GM04503 (cell line): ENCODE data around the gene CCDC187.
"Not testable (repeated sequence)": the region's sequence is repeated elsewhere in the genome, so short reads cannot be mapped to it uniquely, and the experiment has no call there.

ENCODE experiments used
- DNase-seq: peaks from one replicate; pipeline ENCODE4 v3.0.0-alpha.2; 2012; ENCODE audit warnings: low read depth

CCDC187 gene

DNA sequence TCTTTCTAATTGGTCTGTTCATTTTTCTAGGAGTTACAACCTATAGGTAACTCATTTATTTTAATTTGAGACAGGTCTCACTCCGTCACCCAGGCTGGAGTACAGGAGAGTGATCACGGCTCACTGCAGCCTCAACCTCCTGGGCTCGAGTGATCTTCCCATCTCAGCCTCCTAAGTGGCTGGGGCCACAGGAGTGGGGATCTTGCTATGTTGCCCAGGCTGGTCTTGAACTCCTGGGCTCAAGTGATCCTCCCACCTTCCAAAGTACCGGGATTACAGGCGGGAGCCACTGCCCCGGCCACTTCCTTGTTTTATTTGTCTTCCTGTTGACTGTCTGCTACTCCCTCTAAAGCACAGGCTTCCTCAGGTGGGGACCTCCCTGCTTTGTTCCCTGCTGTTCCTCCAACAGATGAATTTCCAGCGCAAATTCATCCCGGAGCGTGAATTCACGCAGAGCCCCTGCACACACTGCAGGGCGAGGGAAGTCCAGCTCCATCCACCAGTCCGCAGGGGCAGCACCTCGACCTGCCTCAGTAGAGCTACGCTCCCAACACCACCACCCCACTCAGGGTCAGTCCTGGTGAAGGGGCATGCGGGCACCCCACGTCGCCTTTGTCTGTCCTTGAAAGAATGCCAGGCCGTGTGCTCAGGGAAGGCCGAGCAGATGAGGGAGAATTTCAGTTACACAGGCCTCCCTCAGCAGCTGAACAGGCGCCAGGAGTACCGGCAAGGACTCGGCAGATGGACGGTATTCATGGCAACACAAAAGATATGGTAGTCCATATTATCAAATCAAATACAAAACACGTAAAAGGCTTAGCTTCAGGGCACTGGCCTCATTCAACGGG is 64.5 kb downstream of the CCDC187 start:
- no peak for DNase-seq

DNA sequence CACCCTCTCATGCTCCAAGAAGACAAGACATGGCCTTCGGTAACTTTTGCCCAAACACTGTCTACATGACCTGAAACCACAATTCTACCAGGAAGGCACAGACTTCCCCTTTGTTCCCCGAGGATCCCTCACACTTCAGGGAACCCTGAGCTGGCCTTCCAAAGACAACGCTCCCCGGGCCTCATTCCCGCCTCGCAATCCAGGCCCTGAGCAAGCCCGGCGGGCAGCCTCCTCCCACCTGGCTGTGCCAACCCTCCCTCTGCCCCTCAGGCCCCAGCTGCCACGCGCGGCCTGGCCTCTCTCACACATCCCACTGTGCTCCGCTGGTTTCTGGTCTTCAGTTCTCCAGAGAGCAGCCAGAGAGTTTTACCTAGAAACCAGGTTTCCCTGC is 65.6 kb downstream of the CCDC187 start:
- DNase-seq: no peak

DNA sequence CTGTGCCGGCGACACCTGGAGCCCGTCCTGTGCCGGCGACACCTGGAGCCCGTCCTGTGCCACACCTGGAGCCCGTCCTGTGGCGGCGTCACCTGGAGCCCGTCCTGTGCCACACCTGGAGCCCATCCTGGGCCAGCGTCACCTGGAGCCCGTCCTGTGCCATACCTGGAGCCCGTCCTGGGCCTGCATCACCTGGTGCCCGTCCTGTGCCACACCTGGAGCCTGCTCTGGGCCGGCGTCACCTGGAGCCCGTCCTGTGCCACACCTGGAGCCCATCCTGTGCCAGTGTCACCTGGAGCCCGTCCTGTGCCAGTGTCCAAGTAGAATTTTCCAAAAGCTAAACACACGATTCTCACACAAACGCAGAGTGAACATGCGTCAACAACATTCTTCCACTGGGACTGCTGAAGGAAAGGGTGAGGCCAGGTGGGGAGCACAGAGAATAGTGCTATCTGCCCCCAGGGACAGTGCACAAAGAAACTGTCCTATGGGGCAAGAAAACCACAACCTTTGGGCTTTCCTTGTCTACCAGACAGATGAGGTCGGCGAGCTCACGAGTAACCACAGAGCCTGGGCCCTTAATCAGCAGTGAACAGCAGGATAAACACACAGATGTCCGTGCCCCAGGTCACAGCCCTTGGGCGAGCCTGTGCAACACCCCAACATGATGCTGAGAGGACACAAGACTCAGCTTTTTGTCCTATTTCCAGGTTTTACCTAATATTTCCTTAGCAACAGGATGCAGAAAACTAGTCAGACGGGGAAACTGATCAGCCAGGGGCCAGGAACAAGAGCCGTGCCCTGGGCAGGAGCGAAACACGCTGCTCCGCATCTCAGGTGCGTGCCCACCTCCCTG is 66.2 kb downstream of the CCDC187 start:
- DNase-seq: no peak

DNA sequence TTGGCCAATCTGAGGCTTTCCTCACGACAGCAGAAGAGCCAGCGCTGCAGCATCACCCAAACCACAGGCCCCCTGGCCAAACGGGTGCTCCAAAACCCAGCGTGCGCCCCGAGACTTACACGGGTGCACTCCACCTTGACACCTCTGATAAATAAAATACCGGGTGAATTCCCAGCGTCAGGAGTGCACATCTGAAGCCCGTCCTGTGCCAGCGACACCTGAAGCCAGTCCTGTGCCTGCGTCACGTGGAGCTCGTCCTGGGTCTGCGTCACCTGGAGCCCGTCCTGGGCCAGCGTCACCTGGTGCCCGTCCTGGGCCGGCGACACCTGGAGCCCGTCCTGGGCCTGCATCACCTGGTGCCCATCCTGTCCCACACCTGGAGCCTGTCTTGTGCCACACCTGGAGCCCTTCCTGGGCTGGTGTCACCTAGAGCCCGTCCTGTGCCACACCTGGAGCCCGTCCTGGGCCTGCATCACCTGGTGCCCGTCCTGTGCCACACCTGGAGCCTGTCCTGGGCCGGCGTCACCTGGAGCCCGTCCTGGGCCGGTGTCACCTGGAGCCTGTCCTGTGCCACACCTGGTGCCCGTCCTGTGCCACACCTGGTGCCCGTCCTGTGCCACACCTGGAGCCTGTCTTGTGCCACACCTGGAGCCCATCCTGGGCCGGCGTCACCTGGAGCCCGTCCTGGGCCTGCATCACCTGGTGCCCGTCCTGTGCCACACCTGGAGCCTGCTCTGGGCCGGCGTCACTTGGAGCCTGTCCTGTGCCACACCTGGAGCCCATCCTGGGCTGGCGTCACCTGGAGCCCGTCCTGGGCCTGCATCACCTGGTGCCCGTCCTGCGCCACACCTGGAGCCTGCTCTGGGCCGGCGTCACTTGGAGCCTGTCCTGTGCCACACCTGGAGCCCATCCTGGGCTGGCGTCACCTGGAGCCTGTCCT is 67.2 kb downstream of the CCDC187 start:
- not testable (repeated sequence) for DNase-seq

DNA sequence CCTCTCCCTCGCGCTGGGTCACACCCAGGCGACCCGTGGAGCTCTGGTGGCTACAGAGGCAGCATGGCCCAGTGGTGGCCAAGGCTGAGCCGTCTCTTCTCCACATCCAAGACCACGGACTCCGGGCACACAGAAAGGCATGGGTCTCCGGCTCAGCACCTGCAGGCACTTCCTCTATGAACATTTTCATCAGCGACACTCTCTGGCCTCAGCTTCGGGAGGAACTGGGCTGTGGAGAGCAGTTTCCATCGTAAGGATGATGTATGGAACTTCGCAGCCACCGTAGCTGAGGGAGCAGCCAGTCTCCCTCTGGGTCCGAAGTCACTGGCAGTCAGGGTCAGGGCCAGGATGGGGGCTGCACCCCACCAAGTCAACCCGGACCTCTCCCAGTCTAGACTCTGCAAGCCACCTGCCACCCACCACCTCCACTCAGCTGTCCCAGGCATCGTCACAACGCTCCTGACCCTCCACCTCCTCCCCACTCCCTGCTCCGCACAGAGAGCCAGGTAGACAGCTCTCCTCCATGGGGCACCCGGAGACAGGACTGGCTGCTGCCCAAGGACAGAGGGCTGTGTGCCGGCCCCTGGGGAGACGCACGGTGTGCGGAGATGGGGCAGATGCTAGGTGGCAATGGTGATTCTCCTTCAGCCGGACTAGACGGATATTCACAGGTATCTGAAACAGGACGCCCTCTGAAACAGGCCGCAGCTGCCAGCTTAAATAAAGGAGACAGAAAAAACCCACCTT is 68.0 kb downstream of the CCDC187 start:
- no peak for DNase-seq

DNA sequence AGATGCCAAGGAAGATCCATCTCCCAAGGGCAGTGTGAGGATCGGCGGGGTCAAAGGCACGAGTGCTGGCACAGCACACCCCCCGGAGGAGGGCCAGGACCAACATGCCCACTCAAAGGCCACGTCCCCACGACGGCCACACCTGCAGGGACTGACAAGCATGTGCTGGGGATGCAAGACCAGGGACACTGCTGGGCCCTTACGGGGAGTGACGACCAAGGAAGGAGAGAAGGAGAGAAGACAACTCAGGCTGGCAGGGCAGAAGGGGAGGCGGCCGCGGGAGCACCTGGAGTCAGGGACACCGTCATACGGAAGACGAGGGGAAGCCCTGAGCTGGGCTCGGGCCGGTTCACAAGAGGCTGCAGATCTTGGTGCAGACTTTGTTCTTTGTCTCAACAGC is 68.7 kb downstream of the CCDC187 start:
- no peak for DNase-seq

DNA sequence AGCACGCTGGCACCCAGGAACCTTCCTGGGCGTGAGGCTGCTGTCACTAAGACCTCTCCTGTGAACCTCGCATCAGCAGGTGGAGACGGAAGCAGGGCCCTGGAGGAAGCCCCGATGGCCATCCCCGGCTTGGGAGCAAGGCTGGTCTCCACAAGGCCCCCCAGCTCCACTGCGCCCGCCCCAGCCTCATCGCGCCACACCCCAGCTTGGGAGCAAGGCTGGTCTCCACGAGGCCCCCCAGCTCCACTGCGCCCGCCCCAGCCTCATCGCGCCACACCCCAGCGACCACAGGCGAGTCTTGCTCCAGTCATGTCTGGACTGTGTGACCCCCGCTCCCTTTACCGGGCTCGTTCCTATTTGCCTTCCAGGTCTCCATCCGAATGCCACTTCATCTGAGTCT is 69.3 kb downstream of the CCDC187 start:
- DNase-seq: no peak

DNA sequence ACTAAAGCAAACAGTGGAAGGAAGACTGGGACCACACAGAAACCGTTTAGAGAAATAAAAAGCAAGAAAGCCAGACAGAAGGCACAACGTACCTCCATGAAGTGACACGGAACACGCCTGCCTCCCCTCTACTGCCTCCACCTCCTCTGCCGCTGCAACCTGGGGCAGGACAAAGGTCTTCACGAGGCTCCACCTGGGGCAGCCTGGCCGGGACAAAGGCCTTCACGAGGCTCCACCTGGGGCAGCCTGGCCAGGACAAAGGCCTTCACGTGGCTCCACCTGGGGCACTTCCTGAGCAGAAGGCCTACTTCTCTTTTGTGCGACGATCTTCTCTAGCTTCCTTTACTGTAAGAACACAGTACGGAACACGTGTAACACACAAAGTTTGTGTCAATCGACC is 70.0 kb downstream of the CCDC187 start:
- DNase-seq: no peak

DNA sequence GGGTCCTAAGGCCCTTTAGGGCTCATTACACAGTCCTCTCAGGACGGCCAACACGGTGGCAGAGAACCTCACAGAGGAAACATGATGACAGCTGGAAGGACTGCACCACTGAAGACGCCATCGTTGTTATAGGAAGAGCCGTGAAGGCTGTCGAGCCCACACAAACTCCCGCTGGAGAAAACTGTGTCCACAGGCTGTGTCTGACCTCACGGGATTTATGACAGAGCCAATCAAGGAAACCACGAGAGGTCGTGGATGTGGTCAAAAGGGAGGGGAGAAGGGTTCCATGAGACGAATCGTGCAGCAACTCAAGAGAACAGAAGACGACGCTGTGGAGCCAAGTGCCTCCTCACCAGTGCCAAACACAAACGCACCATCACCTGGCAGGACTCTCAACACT is 70.5 kb downstream of the CCDC187 start:
- DNase-seq: no peak

DNA sequence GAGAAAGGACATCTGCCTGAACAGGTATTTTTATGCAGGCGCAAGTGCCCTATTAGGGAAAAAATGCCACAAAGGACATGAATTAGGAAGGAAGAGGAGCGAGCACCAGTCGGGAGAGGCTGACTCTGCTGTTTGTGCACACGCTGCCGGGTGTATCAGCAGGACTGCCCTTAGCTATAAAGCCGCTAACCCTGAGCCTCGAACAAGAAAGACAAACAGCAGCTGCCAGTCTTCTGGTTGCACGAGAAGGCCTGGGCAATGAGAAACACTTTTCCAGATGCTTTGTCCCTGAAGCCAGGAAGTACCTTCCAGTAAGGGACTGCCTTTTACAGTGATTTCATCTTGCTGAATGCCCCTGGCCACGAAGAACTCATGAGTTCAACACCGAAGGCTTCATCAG is 70.9 kb downstream of the CCDC187 start:
- DNase-seq: no peak

DNA sequence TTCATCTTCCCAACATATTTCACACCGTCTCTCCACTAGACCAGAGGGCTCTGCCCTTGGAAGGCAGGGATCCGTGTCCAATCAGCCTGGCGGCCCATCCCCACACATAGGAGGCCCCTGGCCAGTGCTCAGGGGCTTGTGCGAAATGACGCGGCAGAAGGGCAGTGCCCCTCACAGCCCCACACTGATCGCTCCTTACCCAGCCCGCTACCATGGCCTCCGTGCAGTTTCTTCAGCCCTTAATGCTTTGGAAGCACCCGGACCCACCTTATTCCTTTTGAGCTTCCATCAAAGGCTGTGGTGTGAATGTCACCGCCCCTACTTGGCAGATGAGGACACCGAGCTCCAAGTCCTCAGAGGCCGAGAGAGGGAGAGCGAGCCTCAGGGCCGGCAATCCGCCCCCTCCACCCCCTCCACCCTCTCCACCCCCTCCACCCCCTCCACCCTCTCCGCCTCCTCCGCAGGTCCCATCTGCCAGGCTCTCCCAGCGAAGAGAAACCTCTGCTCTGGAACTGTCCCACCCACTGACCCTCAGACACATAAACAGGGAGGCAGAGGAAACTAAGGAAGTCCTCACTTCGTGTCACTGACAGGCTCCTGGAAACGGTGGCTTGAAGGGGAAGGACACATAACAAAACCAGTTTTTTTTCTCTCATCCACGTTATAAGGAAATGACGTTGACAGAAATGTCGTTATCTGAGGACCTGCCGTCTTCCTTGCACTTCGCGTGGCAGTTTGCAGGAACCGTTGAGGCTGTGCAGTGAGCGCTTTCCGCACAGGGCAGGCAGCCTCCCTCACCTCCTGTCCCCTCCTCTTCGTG is 72.2 kb downstream of the CCDC187 start:
- DNase-seq: no peak

DNA sequence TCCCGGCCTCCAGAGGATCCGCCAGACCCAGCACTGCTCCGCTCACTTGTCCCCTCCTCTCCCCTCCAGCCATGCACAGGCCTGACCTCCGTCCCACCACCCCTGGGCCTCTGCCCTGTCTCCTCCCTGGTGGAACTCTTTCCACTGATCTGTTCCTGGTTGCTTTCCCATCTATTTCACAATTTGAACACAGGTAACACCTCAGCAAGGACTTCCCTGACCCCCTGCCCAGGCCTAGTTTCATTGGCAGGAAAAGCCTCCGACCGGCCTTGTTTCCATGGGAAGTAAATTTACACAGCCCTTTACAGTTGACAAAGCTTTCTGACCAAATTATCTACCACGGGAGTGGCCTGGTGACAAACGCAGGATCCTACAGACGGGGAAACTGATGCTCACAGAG is 73.1 kb downstream of the CCDC187 start:
- DNase-seq: no peak

DNA sequence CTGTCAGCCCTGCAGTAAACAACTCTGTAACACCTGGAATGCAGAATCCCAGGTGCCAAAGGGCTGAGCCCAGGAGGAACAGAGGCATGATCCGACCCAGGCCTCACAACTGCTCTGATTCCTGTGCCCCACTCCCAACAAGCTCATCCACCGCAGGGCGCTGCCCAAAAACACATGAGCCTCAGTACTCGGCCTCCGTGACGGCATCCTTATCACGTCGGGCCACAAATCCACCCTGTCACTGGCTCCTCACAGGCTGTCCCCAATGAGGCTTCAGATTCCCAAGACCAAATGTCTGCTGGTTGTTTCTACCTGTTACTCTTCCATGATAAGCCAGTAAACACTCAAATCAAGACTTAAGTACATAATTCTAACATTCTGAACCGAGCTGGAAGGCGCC is 73.5 kb downstream of the CCDC187 start:
- DNase-seq: no peak

DNA sequence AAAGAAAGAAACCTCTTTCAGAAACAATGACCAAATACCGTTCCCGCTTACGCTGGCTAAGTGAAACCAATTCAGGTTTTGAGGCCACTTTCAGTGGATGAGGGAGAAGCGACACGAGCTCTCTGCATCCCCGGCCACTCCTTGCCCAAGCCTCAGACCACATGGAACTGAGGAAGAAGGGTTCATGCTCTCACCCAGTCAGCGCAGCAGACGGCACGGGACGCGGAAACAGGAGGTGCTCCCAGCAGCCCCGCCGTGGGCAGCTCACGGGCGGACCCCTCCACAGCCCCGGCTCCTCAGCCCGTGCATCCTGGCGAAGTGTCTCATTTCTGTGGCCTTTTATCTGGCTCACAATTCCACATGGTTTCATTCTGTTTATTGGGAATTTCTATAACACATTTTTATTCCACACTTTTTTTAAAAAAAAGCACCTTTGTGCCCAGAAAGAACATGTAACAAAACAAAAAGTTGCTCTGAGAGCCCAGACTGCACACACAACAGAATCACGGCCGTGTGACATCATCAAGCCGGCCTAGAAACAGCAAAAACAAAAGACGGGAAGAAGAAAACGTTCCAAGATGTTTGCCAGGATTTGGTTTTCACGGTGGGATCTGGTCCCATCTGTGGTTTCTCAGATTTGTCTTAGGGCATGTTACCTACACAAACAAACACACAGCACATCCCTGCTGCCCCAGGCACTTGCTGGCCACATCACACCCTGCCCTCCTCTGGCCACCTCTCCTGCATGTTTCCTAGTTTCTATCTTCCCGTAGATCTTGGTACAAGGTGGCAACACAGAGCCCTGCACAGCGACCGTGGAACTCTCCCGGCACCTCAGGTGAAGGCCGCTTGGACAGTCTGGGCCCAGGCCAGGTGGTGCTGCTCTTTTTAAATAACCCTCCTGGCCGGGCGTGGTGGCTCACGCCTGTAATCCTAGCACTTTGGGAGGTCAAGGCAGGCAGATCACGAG is 74.5 kb downstream of the CCDC187 start:
- DNase-seq: no peak

DNA sequence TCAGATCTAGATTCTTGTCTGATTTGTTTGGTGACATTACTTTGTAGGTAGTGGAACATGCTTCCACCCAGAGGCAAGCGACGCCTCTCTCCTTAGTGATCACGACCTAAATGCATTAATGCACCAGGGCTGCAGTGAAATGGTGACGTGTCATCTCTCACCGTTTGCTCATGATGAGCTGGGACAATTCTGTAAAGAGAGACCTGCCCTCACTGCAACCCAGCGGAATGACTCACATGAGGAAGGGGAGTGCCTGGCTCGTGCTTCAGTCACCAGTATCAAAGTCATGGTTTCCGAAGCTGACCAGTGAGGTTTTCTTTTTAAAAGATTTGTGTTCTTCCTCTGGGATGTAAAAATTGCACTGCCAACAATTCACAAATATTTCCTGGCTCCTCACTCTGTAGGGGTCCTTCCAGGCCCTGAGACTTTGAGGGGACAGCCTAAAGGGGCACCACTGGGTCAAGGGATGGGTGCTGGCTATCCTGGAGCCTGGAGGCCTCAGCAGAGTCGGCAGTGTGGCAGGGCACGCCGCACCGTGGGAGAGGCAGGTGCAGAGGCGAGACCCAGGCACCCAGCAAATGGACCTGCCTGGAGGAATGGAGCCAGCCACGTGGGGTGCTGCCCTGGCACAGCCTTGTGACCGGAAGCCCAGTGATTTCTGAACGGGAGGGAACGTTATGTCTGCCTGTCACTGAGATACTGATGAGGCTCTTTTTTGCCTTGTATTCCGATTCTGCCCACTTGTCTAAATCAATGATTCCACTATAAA is 75.6 kb downstream of the CCDC187 start:
- DNase-seq: no peak

DNA sequence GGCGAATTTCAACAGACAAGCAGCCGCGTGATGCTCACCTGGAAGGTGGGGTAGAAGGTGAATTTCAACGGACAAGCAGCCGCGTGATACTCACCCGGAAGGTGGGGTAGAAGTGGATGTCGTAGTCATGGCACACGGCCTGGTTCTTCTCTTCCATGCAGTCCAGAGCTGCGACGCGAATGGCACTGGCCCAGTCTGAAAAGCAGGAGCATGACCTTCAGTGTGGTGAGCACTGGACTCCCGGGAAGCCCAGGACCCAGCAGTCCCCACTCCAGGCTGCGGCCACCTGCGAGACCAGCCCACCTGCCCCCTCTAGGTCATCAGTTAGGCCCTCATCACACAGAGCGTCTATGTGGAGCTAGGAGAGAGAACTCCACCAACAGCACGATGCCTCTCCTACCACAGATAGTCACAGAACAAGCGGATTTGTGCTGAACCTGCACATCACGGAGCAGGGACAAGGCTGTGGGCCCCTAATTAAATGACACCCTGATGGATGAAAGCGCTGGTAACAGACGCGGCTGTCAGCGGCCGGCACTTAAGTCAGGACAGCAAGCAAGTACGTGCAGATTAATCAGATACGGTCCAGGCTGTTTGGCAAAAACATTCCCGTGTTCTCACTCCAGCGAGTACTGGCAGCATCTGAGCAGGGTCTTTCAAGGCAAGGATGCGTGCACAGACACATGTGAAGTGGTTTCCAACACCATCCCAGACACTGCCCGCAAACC is 77.0 kb downstream of the CCDC187 start:
- DNase-seq: no peak

DNA sequence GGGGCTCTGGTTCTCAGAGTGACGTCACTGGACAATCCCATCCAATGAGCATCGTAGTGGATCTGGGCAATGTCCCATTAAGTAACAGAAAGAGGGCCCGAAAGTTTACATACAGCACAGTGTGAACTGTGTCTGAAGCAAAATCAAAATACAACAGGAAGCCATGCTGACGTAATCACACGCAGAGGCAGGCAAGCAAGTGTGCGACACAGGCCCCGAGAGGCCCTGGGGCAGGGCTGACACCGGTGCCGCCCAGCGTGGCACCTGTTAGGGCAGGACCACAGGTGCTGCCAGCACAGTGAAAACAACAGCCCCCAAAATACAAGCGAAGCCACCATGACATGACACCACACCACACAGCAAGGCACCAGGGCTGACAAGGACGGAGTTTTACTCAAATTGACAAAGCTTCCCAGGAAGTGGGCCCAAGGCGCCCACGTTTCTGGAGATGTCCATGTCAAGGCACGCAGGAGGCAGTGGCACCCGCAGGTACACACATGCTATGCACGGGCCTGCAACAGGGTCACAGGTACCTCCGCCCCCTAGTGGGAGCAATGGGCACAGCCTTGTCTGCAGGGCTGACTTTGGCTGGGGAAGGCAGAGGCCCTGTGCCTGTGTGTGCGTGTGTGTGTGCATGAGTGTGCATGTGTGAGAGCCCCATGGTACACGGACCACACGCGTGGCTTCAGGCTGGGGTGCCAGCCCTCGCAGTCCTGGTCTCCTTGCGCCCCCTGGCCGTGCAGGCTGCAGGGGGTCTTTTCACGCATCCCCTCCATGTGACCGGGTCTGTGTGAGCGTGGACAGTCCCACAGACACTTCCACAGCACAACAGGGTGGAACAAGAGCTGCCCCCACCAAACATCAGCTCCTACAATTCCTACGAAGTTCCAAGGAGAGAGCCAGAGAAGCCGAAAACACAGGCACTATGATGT is 77.9 kb downstream of the CCDC187 start:
- no peak for DNase-seq
